H1 (cell line): Measurements from ENCODE around the gene CCDC141. TPM values are rescaled to one million over a fixed set of nuclear protein-coding genes. Genes with fewer than 3 reads are reported as not detected.

Experiments
- CTCF ChIA-PET: fragments of 300-600 bp; sonication (Branson Sonifier 250); formaldehyde crosslinking; loops from one replicate; lab custom pipeline; 2021; ENCODE audit not compliant: partially characterized antibody; lab: Charles Lee
- POLR2A ChIA-PET: fragments of 300-600 bp; sonication (Branson Sonifier 250); formaldehyde crosslinking; loops from one replicate; lab custom pipeline; 2021; ENCODE audit warnings: inconsistent platforms; ENCODE audit not compliant: partially characterized antibody; lab: Charles Lee
- DNase-seq, 2 experiments: peaks; one replicate each; pipeline versions ENCODE4 v3.0.0 to v3.0.0-alpha.2; 2010 to 2022; ENCODE audit warnings: low spot score in 2 of 2, low read depth in 1 of 2, mixed read lengths in 1 of 2
- FAIRE-seq: peaks from 2 replicates; lab custom pipeline; 2011; peaks lifted over from hg19 to GRCh38; lab: Jason Lieb, UNC
- H2AFZ ChIP-seq: 2 replicates; pipeline ENCODE4 v1.8.1; 2012; ENCODE audit warnings: low read length, inconsistent platforms
- H2AK5ac ChIP-seq: 2 replicates; pipeline ENCODE4 v1.6.1; 2013; ENCODE audit warnings: low read depth, low read length
- H2BK120ac ChIP-seq: replicated peaks from 2 replicates; pipeline ENCODE3; 2013; ENCODE audit warnings: low read depth, low read length, inconsistent platforms
- H2BK12ac ChIP-seq: 2 replicates; pipeline ENCODE4 v1.6.1; 2013; ENCODE audit warnings: low read depth, low read length
- H2BK15ac ChIP-seq: 2 replicates; pipeline ENCODE4 v1.6.1; 2013; ENCODE audit warnings: low read length
- H2BK20ac ChIP-seq: 2 replicates; pipeline ENCODE4 v1.6.1; 2013; ENCODE audit warnings: low read length
- H2BK5ac ChIP-seq: 2 replicates; pipeline ENCODE4 v1.6.1; 2013; ENCODE audit warnings: low read depth, low read length
- H3K14ac ChIP-seq: 2 replicates; pipeline ENCODE4 v1.6.1; 2013; ENCODE audit warnings: inconsistent platforms; ENCODE audit not compliant: insufficient read length
- H3K18ac ChIP-seq: 2 replicates; pipeline ENCODE4 v1.6.1; 2013; ENCODE audit warnings: low read length; ENCODE audit errors: extremely low read depth
- H3K23ac ChIP-seq: 2 replicates; pipeline ENCODE4 v1.6.1; 2013; ENCODE audit warnings: inconsistent platforms; ENCODE audit not compliant: insufficient read length
- H3K23me2 ChIP-seq: 2 replicates; pipeline ENCODE4 v1.6.1; 2013; ENCODE audit warnings: low read depth, low read length
- H3K27ac ChIP-seq: 2 replicates; pipeline ENCODE4 v1.6.1; 2011; ENCODE audit warnings: low read depth, low read length, inconsistent platforms
- H3K27me3 ChIP-seq, 4 experiments: replicated peaks in 1 of 4; 1 replicate in 1 of 4; 2 replicates in 3 of 4; pipeline versions ENCODE4 v1.6.1 to v1.8.1; 2011 to 2013; ENCODE audit warnings: low read length in 3 of 4, mild to moderate bottlenecking in 3 of 4, inconsistent platforms in 2 of 4, mixed read lengths in 2 of 4, moderate library complexity in 1 of 4; ENCODE audit not compliant: control insufficient read depth in 3 of 4, insufficient read depth in 3 of 4; ENCODE audit errors: extremely low read depth in 1 of 4
- H3K36me3 ChIP-seq, 4 experiments: 2 replicates each; pipeline versions ENCODE4 v1.6.1 to v1.8.1; 2011 to 2013; ENCODE audit warnings: mild to moderate bottlenecking in 4 of 4, low read length in 3 of 4, moderate library complexity in 2 of 4, control low read depth in 1 of 4, inconsistent platforms in 1 of 4; ENCODE audit not compliant: insufficient read depth in 4 of 4, control insufficient read depth in 2 of 4
- H3K4ac ChIP-seq: replicated peaks from 2 replicates; pipeline ENCODE3; 2013; ENCODE audit warnings: low read length, low read depth, mixed read lengths, inconsistent platforms; ENCODE audit not compliant: insufficient read length
- H3K4me1 ChIP-seq, 4 experiments: replicated peaks in 1 of 4; 1 replicate in 1 of 4; 2 replicates in 3 of 4; pipeline versions ENCODE4 v1.6.1 to v1.8.1; 2011 to 2013; ENCODE audit warnings: low read length in 3 of 4, inconsistent platforms in 2 of 4, mixed read lengths in 1 of 4; ENCODE audit not compliant: insufficient read depth in 4 of 4, control insufficient read depth in 3 of 4
- H3K4me2 ChIP-seq, 2 experiments: 2 replicates each; pipeline versions ENCODE4 v1.6.1 to v1.8.1; 2011 to 2013; ENCODE audit warnings: low read depth in 2 of 2, low read length in 2 of 2, control low read depth in 1 of 2, inconsistent platforms in 1 of 2, mild to moderate bottlenecking in 1 of 2; ENCODE audit not compliant: insufficient read depth in 1 of 2
- H3K4me3 ChIP-seq, 4 experiments: fragments of 200-600, 300-600 bp in 1 of 4; sonication (generic), shearing (Covaris generic), sonication (Bioruptor Twin) in 1 of 4; 2 replicates each; pipeline versions ENCODE4 v1.5.1 to v1.8.1; 2011 to 2016; ENCODE audit warnings: low read length in 4 of 4, low read depth in 3 of 4, control low read depth in 2 of 4, inconsistent platforms in 2 of 4, mild to moderate bottlenecking in 2 of 4, mixed read lengths in 1 of 4, moderate library complexity in 1 of 4; ENCODE audit not compliant: insufficient read depth in 2 of 4; ENCODE audit errors: extremely low read depth in 1 of 4
- H3K56ac ChIP-seq: replicated peaks from 2 replicates; pipeline ENCODE3; 2013; ENCODE audit warnings: low read depth, mild to moderate bottlenecking, mixed read lengths, low read length, inconsistent platforms; ENCODE audit not compliant: insufficient read length
- H3K79me1 ChIP-seq: 2 replicates; pipeline ENCODE4 v1.6.1; 2013; ENCODE audit warnings: low read depth, low read length, control low read depth
- H3K79me2 ChIP-seq, 2 experiments: 2 replicates each; pipeline versions ENCODE4 v1.6.1 to v1.8.1; 2012 to 2013; ENCODE audit warnings: low read length in 2 of 2, mild to moderate bottlenecking in 2 of 2, inconsistent platforms in 1 of 2; ENCODE audit not compliant: insufficient read depth in 2 of 2, control insufficient read depth in 1 of 2
- H3K9ac ChIP-seq, 4 experiments: replicated peaks in 1 of 4; 1 replicate in 1 of 4; 2 replicates in 3 of 4; pipeline versions ENCODE4 v1.6.1 to v1.8.1; 2011 to 2013; ENCODE audit warnings: low read depth in 3 of 4, low read length in 3 of 4, control low read depth in 2 of 4, mild to moderate bottlenecking in 2 of 4, moderate library complexity in 2 of 4, inconsistent platforms in 1 of 4; ENCODE audit errors: extremely low read depth in 1 of 4
- H3K9me3 ChIP-seq, 2 experiments: 2 replicates each; pipeline versions ENCODE4 v1.6.1 to v1.8.1; 2012 to 2013; ENCODE audit warnings: mild to moderate bottlenecking in 2 of 2, moderate library complexity in 2 of 2, control low read depth in 1 of 2, inconsistent platforms in 1 of 2, low read depth in 1 of 2, low read length in 1 of 2, mixed read lengths in 1 of 2; ENCODE audit not compliant: insufficient read depth in 2 of 2
- H4K20me1 ChIP-seq, 2 experiments: replicated peaks in 1 of 2; 2 replicates each; pipeline versions ENCODE3 to v1.8.1; 2011 to 2013; ENCODE audit warnings: inconsistent platforms in 2 of 2, low read length in 2 of 2, mild to moderate bottlenecking in 1 of 2; ENCODE audit not compliant: insufficient read depth in 2 of 2, control insufficient read depth in 1 of 2
- H4K5ac ChIP-seq: 2 replicates; pipeline ENCODE4 v1.6.1; 2013; ENCODE audit warnings: low read length, low read depth, mixed read lengths, inconsistent platforms; ENCODE audit not compliant: insufficient read length
- H4K8ac ChIP-seq: 2 replicates; pipeline ENCODE4 v1.8.0; 2013; ENCODE audit warnings: mild to moderate bottlenecking, moderate library complexity, low read length, inconsistent platforms; ENCODE audit not compliant: insufficient read depth; ENCODE audit errors: extremely low read depth
- H4K91ac ChIP-seq: replicated peaks from 2 replicates; pipeline ENCODE3; 2013; ENCODE audit warnings: low read length, mixed read lengths, inconsistent platforms; ENCODE audit not compliant: insufficient read length
- JUND ChIP-seq: IDR thresholded peaks from 2 replicates; pipeline ENCODE4 v1.6.1; 2011; ENCODE audit warnings: mild to moderate bottlenecking, improper control_type of control experiment, low read length
- KDM5A ChIP-seq: fragments of 200-600 bp; IDR thresholded peaks from 2 replicates; pipeline ENCODE4 v1.7.1; 2012; ENCODE audit warnings: mild to moderate bottlenecking, low read length, inconsistent platforms, mixed read lengths
- RXRA ChIP-seq: IDR thresholded peaks from 2 replicates; pipeline ENCODE4 v1.6.1; 2011; ENCODE audit warnings: low read depth, mild to moderate bottlenecking, low read length, moderate library complexity; ENCODE audit not compliant: insufficient read depth
- polyA plus RNA-seq, 7 experiments: library from polyadenylated mRNA; depleted of rRNA in 3 of 7; stranded (reverse) in 5 of 7; unstranded in 2 of 7; fragments of >200 nt in 5 of 7; fragments of 200-250 nt in 2 of 7; gene quantifications; 1 replicate in 5 of 7; 2 replicates in 1 of 7; 4 replicates in 1 of 7; pipeline versions ENCODE4 v1.2.1 to v1.2.3, GENCODE V29; 2011 to 2013; ENCODE audit warnings: missing spikeins in 2 of 7, mixed read lengths in 2 of 7
- total RNA-seq: library from RNA; stranded (reverse); fragmentation: NEBNext Ultra II Directional; extraction: Animal tissue kit (Norgen Biotek cat#: 25700); gene quantifications from 2 replicates; pipeline ENCODE4 v1.2.1, GENCODE V29; 2021

CCDC141 gene
- total and polyA plus RNA-seq, 2 of the 8 experiments (the other 6 are each of a cell fraction or from before 2014, with no cell fraction given) = 0.56 to 21.6 TPM

GRCh38 chr2:178899656-178900055, 150.3 kb downstream of the CCDC141 start:
- no peaks in the 10 kb centered on the region for H3K36me3 ChIP-seq
- FAIRE-seq = no peak

More at GRCh38 chr2:178899656-178900055, 150.3 kb downstream of the CCDC141 start:
- no peak for DNase-seq
- Histone ChIP-seq H3K27ac (no peak overlapping the region), H3K4me1 (no peaks in the 10 kb centered on the region), H3K23me2 (no peaks in the 10 kb centered on the region), H4K5ac (no peak overlapping the region), H4K8ac (no peak overlapping the region), H3K18ac (no peak overlapping the region), H3K79me2 (no peaks in the 10 kb centered on the region), H2BK15ac (no peak overlapping the region), H3K9ac (no peak overlapping the region), H2BK20ac (no peak overlapping the region), H4K20me1 (no peaks in the 10 kb centered on the region), H3K9me3 (no peaks in the 10 kb centered on the region), H3K14ac (no peak overlapping the region), H3K4me2 (no peak overlapping the region), H3K27me3 (no peaks in the 10 kb centered on the region), H2BK12ac (no peak overlapping the region), H2BK120ac (no peak overlapping the region), H3K23ac (no peak overlapping the region), H2AK5ac (no peak overlapping the region), H3K56ac (no peak overlapping the region), H3K79me1 (no peaks in the 10 kb centered on the region), H2AFZ (no peak overlapping the region), H3K4ac (no peak overlapping the region), H3K4me3 (no peak overlapping the region), H4K91ac (no peak overlapping the region), H2BK5ac (no peak overlapping the region)
- ChIA-PET POLR2A (no interaction called here), CTCF (interaction anchor here (1.2 to 3.5 kb wide), 4 partner anchors 9 to 163 kb away, joined by 3 to 12 read pairs (median 6); no protein-coding TSS in a partner anchor)
- no peak for TF ChIP-seq JUND
- no peak for TF ChIP-seq RXRA
- TF ChIP-seq KDM5A = no peak
